ENCODE measurements around the gene CCDC13. TPM values are rescaled to one million over a fixed set of nuclear protein-coding genes. Genes with fewer than 3 reads are reported as not detected.

The CCDC13 gene
- total and polyA plus RNA-seq, 7 donors, result 0.60 to 3.9 (median 1.1) TPM; not detected in 1

DNA sequence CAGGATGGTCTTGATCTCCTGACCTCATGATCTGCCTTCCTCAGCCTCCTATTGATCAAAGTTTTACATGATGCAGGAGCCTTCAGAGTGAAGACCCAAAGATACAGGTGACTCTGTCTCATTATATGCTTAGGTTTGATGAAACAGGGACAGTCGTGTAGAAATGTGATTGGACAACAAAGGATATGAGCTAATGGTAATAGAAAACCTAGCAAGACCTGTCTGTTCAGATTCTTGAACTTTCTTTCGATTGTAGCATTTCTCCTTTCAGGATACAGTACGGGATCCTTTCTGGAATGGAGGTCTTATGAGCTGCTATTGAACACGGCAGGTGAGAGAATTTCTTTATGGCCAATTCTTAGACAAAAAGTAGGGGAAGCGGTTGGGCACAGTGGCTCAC, 36.1 kb upstream of the CCDC13 start, which contains the start of gene ACKR2:
Gene ACKR2, plus strand, starts transcription at position 244 of the 400 bp plus-strand sequence. CDS start 55,058 bp downstream, outside the sequence.
- H3K27ac ChIP-seq, result no peak within 1 kb of the TSS
- H3K27me3 ChIP-seq, result no peaks in the 10 kb centered on the region
- TF ChIP-seq POLR2A (IDR thresholded peaks at IDR 0.05) (no peak), POLR2AphosphoS5 (IDR thresholded peaks at IDR 0.05) (no peak), EP300 (IDR thresholded peaks at IDR 0.05) (no peak), CTCF (IDR thresholded peaks at IDR 0.05) (no peak)
- intact Hi-C loops (cut with DNase I), result no loop called here
- 94 to 97% methylated on average over 5 of the region's 5 CpGs for WGBS, 2 donors
- H3K4me1 ChIP-seq, result peaks cover 0 to 6% (median 3%) of the 10 kb centered on the region in 4 donors
- no peak for DNase-seq
- H3K4me3 ChIP-seq, result no peak within 1 kb of the TSS
- no peaks in the 10 kb centered on the region for H3K36me3 ChIP-seq
- H3K9me3 ChIP-seq, result no peaks in the 10 kb centered on the region

DNA sequence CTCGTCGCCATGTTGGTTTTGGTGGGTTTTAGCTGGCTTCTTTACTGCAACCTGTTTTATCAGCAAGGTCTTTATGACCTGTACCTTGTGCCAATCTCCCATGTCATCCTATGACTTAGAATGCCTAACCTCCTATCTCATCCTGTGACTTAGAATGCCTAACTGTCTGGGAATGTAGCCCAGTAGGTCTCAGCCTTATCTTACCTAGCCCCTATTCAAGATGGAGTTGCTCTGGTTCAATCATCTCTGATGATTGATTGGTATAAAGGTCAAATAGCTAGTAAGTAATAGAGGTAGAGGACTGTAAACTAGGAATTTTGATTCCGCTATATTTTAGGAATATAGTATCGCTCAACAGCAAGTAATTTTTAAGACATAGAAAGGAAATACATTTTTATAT, 34.9 kb upstream of the CCDC13 start:
- H3K36me3 ChIP-seq, result no peaks in the 10 kb centered on the region
- WGBS, 2 donors, result 82 to 97% methylated on average over 4 of the region's 4 CpGs
- no peak overlapping the region for H3K4me3 ChIP-seq
- TF ChIP-seq EP300 (IDR thresholded peaks at IDR 0.05), result no peak
- TF ChIP-seq POLR2A (IDR thresholded peaks at IDR 0.05), result no peak
- TF ChIP-seq CTCF (IDR thresholded peaks at IDR 0.05), result no peak
- TF ChIP-seq POLR2AphosphoS5 (IDR thresholded peaks at IDR 0.05), result no peak
- H3K27me3 ChIP-seq, result no peaks in the 10 kb centered on the region
- peaks cover 0 to 10% (median 5%) of the 10 kb centered on the region in 4 donors for H3K4me1 ChIP-seq
- H3K27ac ChIP-seq, result no peak overlapping the region
- intact Hi-C loops (cut with DNase I), result no loop called here
- no peaks in the 10 kb centered on the region for H3K9me3 ChIP-seq
- DNase-seq, result no peak

GRCh38 chr3:42805141-42805821, 32.2 kb upstream of the CCDC13 start:
- Histone ChIP-seq H3K4me3 (peak overlapping the region; percentile 69 to 80 (median 80)), H3K27me3 (no peaks in the 10 kb centered on the region), H3K4me1 (peaks cover 0 to 37% (median 27%) of the 10 kb centered on the region in 4 donors), H3K27ac (peak overlapping the region; percentile 94 to 99 (median 96)), H3K36me3 (no peaks in the 10 kb centered on the region), H3K9me3 (no peaks in the 10 kb centered on the region)
- TF ChIP-seq EP300 (IDR thresholded peaks at IDR 0.05), result no peak
- peak; percentile 73 for DNase-seq
- 48 to 55% methylated on average over 23 of the region's 23 CpGs for WGBS, 2 donors
- intact Hi-C loops (cut with DNase I), result loop anchor here (2.0 kb wide), 1 partner anchor 76 kb away; no protein-coding TSS in a partner anchor

DNA sequence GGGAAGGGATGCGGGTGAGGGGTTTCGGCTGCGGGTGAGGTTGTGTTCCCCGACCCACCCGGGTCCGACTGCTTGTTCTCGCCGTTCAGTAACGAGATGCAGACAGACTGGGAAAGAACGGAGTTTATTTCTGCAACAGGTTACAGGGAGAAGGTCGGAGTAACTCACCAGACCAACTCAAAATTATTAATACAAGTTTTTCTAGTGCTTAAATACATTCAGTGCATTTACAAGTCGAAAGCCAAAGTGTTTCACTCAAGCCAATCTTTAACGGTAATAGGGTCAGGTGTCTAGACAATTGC, 31.7 kb upstream of the CCDC13 start:
- TF ChIP-seq POLR2AphosphoS5 (IDR thresholded peaks at IDR 0.05), result no peak
- TF ChIP-seq CTCF (IDR thresholded peaks at IDR 0.05), result no peak
- no peak for TF ChIP-seq EP300 (IDR thresholded peaks at IDR 0.05)
- no peak for TF ChIP-seq POLR2A (IDR thresholded peaks at IDR 0.05)
- WGBS, 2 donors, result 0 to 1% methylated on average over 13 of the region's 13 CpGs
- no peak for DNase-seq
- H3K27ac ChIP-seq, result peak overlapping the region; percentile 94 to 99 (median 96)
- no peaks in the 10 kb centered on the region for H3K36me3 ChIP-seq
- no peaks in the 10 kb centered on the region for H3K9me3 ChIP-seq
- intact Hi-C loops (cut with DNase I), result loop anchor here (2.0 kb wide), 1 partner anchor 76 kb away; no protein-coding TSS in a partner anchor
- no peaks in the 10 kb centered on the region for H3K27me3 ChIP-seq
- peak overlapping the region; percentile 69 to 80 (median 80) for H3K4me3 ChIP-seq
- peaks cover 0 to 42% (median 32%) of the 10 kb centered on the region in 4 donors for H3K4me1 ChIP-seq

DNA sequence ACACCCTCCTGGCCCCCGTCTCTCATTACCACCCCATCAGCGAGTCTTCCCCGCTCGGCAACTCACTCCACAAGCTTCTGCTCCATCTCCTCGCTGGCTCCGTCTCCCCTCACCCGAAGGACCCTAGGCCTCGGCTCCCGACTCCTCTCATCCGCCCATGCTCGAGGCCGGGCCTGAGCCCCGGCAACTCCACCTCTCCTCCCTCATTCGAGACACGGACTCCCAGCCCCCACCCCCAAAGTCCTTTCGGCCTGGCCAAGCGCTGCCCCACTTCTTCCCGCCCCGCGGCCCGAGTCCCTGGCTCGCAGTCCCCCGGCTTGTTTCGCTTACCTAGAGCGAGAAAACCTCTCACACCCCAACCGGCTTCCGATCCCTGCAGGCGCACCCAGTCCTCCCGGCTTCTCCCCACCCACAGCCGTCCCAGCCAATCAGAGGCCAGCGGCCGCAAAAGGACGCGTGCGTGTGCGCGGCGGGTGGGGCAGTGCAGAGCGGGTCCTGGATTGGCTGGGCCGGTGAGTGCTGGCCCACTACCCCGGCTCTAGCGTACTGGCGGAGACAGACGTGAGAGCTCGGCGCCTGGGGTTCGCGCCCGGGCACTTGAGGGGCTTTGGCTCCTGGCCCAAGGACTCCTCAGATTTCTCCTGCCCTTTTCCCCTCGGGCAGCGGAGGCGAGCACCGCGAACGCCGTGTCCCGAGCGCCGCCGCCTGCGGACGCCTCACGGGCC, 31.2 kb upstream of the CCDC13 start, which contains the start of gene HIGD1A:
Gene HIGD1A, minus strand, starts transcription at position 385 of the 725 bp plus-strand sequence. CDS start 10,237 bp downstream, outside the sequence.
- WGBS, 2 donors, result 0 to 1% methylated on average over 63 of the region's 63 CpGs

More for the DNA sequence above, 31.2 kb upstream of the CCDC13 start, which contains the start of gene HIGD1A:
- Histone ChIP-seq H3K27me3 (no peaks in the 10 kb centered on the region), H3K27ac (peak within 1 kb of the TSS; percentile 94 to 99 (median 96)), H3K4me1 (peaks cover 0 to 45% (median 33%) of the 10 kb centered on the region in 4 donors), H3K9me3 (no peaks in the 10 kb centered on the region), H3K4me3 (peak within 1 kb of the TSS; percentile 69 to 80 (median 80)), H3K36me3 (no peaks in the 10 kb centered on the region)
- intact Hi-C loops (cut with DNase I), result loop anchor here (2.0 kb wide), 1 partner anchor 77 kb away; no protein-coding TSS in a partner anchor
- DNase-seq, result peak; percentile 98
- peak; percentile 96 to 97 for TF ChIP-seq POLR2A (IDR thresholded peaks at IDR 0.05)
- TF ChIP-seq POLR2AphosphoS5 (IDR thresholded peaks at IDR 0.05), result peak; percentile 97 to 99 (median 98)
- no peak for TF ChIP-seq CTCF (IDR thresholded peaks at IDR 0.05)
